Smooth muscle cell of the coronary artery (primary cell): ENCODE results near the gene GPR171. TPM values are rescaled to one million over a fixed set of nuclear protein-coding genes. Genes with fewer than 3 reads are reported as not detected.

ENCODE experiments used
- total RNA-seq: library from RNA; depleted of rRNA; stranded (reverse); fragments of >200 nt; gene quantifications from 2 replicates; pipeline ENCODE4 v1.2.3, GENCODE V29; 2014; ENCODE audit warnings: low replicate concordance

Gene GPR171
- total RNA-seq: not detected in 2 replicates

GRCh38 chr3:151203051-151203420 is at the start of gene GPR171:
Gene GPR171, minus strand, starts transcription at chr3:151203216. Its CDS starts 3,830 bp downstream, at chr3:151199386.

Other genes starting within 250 kb of the GPR171 start
- not detected in 2 replicates for gene CLRN1, start 230.5 kb downstream of the GPR171 start, total RNA-seq
- gene MED12L, start 117.6 kb downstream of the GPR171 start, total RNA-seq: 0.30 and 0.70 TPM in 2 replicates
- gene P2RY14, start 75.3 kb upstream of the GPR171 start, total RNA-seq: not detected in 2 replicates
- not detected in 2 replicates for gene GPR87, start 113.6 kb upstream of the GPR171 start, total RNA-seq
- gene P2RY13, start 126.3 kb upstream of the GPR171 start, total RNA-seq: not detected in 2 replicates
- gene P2RY12, start 181.5 kb upstream of the GPR171 start, total RNA-seq: 0.35 TPM in 1 of 2 replicates, not detected in the other